ENCODE measurements around the gene SLC25A1. TPM values are rescaled to one million over a fixed set of nuclear protein-coding genes. Genes with fewer than 3 reads are reported as not detected.

Gene SLC25A1
- total and polyA plus RNA-seq, 2 donors (not counting 1 experiment from before 2014, with no cell fraction given): 41.3 to 47.7 TPM

DNA sequence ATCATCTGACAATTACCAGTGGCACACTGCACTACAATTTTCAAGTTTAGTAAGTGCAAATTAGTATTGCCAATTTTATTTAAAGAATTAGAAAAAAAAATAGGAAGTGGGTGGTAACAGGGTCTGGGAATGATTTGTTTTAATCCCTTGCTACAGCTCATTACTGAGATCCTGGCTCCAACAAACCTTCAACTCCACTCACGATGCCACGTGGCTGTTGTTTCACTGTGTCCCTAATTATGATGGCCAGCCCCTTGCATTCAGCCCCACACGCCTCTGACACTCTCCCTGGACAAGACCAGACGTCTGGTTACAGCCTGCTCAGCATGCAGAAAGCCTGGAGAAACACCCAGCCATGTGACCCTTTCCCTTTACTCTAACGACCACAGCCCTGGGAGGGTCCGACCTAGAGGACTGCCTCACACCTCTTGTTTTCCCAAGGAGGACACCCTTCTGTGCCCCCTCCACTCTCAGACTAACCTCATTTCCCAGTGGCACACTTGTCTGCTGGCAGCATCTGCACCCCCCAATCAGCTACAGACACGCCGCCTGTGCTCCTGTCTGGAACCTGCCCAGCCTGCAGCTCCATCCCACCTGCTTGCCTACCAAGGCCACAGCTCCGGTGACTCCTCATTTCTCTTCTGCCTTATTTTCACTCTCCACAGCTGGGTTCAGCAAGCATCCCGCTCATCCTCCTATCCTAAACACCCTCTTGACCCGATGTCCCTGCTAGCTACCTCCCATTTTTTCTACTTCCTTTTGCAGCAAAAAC, 18.5 kb upstream of the SLC25A1 start:
- peaks cover 5% of the 10 kb centered on the region in 2 donors for H3K4me1 ChIP-seq (ENCODE audit: control insufficient read depth in 2 of 2, insufficient read depth in 2 of 2, low read length in 2 of 2)
- no peaks in the 10 kb centered on the region for H3K27me3 Mint-ChIP-seq
- intact Hi-C loops (cut with micrococcal nuclease): no loop called here
- H2AFZ ChIP-seq (ENCODE audit: insufficient read depth, low read depth, low read length, poor library complexity, severe bottlenecking): no peak overlapping the region
- 93% methylated on average over 11 of the region's 11 CpGs for WGBS (ENCODE audit: insufficient coverage)
- H3K4me3 Mint-ChIP-seq: no peak overlapping the region
- H4K20me1 ChIP-seq (ENCODE audit: control insufficient read depth, insufficient read depth, low read length, poor library complexity, severe bottlenecking): no peaks in the 10 kb centered on the region
- TF ChIP-seq CTCF (IDR thresholded peaks at IDR 0.05) (no peak), EZH2 (IDR thresholded peaks at IDR 0.05; ENCODE audit: borderline replicate concordance, insufficient read depth, low read depth, low read length, poor library complexity, severe bottlenecking) (no peak)
- H3K79me2 ChIP-seq (ENCODE audit: control insufficient read depth, insufficient read depth, low read length): no peaks in the 10 kb centered on the region
- H3K9me3 Mint-ChIP-seq (ENCODE audit: insufficient read depth): no peaks in the 10 kb centered on the region
- no peak overlapping the region for H3K4me3 ChIP-seq (ENCODE audit: control extremely low read depth in 1 of 5, extremely low read depth in 1 of 5, insufficient read depth in 1 of 5, low read depth in 2 of 5, low read length in 4 of 5)
- DNase-seq (no peak), ATAC-seq (ENCODE audit: low read depth) (no peak)
- H3K9ac ChIP-seq (ENCODE audit: low read length): no peak overlapping the region
- no peak overlapping the region for H3K4me2 ChIP-seq (replicated peaks; ENCODE audit: low read depth, low read length, poor library complexity, severe bottlenecking)
- CTCF ChIA-PET: no interaction called here
- H3K27ac ChIP-seq (ENCODE audit: low read length in 2 of 2): no peak overlapping the region
- H3K4me1 Mint-ChIP-seq: peaks cover 16% of the 10 kb centered on the region
- H3K27me3 ChIP-seq (replicated peaks in 1 of 4; ENCODE audit: control extremely low read depth in 1 of 4, control insufficient read depth in 3 of 4, insufficient read depth in 4 of 4, low read length in 3 of 4): no peaks in the 10 kb centered on the region
- POLR2A ChIA-PET: no interaction called here
- H3K9me3 ChIP-seq (ENCODE audit: control extremely low read depth in 1 of 3, control insufficient read depth in 2 of 3, insufficient read depth in 1 of 3, low read length in 2 of 3): peaks cover 0 to 5% (median 0%) of the 10 kb centered on the region in 3 donors
- H3K27ac Mint-ChIP-seq: no peak overlapping the region
- no peaks in the 10 kb centered on the region for H3K36me3 ChIP-seq (replicated peaks in 1 of 2; ENCODE audit: control extremely low read depth in 1 of 2, control insufficient read depth in 1 of 2, extremely low read depth in 1 of 2, insufficient read depth in 2 of 2, low read length in 1 of 2)
